HepG2 (cell line): Measurements from ENCODE around the gene SPIRE1.

Source experiments
- ATF3 ChIP-seq: sonication (generic); formaldehyde crosslinking; IDR thresholded peaks from 2 replicates; pipeline ENCODE4 v1.4.0; 2020; ENCODE audit warnings: missing genetic modification reagents
- CAMTA2 ChIP-seq: sonication (generic); formaldehyde crosslinking; IDR thresholded peaks from 2 replicates; pipeline ENCODE4 v1.4.0; 2020; ENCODE audit warnings: mild to moderate bottlenecking, missing genetic modification reagents, borderline replicate concordance
- CREM ChIP-seq, 2 experiments: sonication (generic) in 1 of 2; formaldehyde crosslinking in 1 of 2; IDR thresholded peaks; 2 replicates each; pipeline versions ENCODE4 v1.4.0 to v1.6.1; 2016 to 2020; ENCODE audit warnings: antibody characterized with exemption in 1 of 2, mild to moderate bottlenecking in 1 of 2, missing genetic modification reagents in 1 of 2
- DNMT1 ChIP-seq: sonication (generic); formaldehyde crosslinking; IDR thresholded peaks from 2 replicates; pipeline ENCODE4 v1.5.1; 2020; ENCODE audit warnings: mild to moderate bottlenecking, missing genetic modification reagents
- GABPA ChIP-seq, 2 experiments: IDR thresholded peaks; 2 replicates each; pipeline ENCODE4 v1.6.1; 2011 to 2016; ENCODE audit warnings: low read depth in 2 of 2, low read length in 1 of 2, missing biosample characterization in 1 of 2, missing genetic modification characterization in 1 of 2
- KAT2B ChIP-seq: fragments of 150-350 bp; IDR thresholded peaks from 2 replicates; pipeline ENCODE4 v1.6.1; 2014; ENCODE audit warnings: low read depth, low read length, borderline replicate concordance
- KMT2B ChIP-seq: IDR thresholded peaks from 2 replicates; pipeline ENCODE4 v1.6.1; 2016; ENCODE audit warnings: missing genetic modification reagents, missing compliant biosample characterization
- POLR2A ChIP-seq, 2 experiments: IDR thresholded peaks; 2 replicates each; pipeline ENCODE4 v1.6.1; 2011; ENCODE audit warnings: low read depth in 2 of 2, low read length in 2 of 2, mild to moderate bottlenecking in 1 of 2, moderate library complexity in 1 of 2; ENCODE audit not compliant: insufficient read depth in 1 of 2
- SUZ12 ChIP-seq: fragments of 150-350 bp; IDR thresholded peaks from 2 replicates; pipeline ENCODE4 v1.6.1; 2014; ENCODE audit warnings: low read depth, low read length
- TAF1 ChIP-seq: sonication (generic); formaldehyde crosslinking; IDR thresholded peaks from 2 replicates; pipeline ENCODE4 v1.4.0; 2020; ENCODE audit warnings: missing genetic modification reagents
- ZNF143 ChIP-seq: sonication (generic); formaldehyde crosslinking; IDR thresholded peaks from 2 replicates; pipeline ENCODE4 v1.4.0; 2020; ENCODE audit warnings: missing genetic modification reagents
- ZNF274 ChIP-seq: sonication (generic); formaldehyde crosslinking; IDR thresholded peaks from 2 replicates; pipeline ENCODE4 v1.5.1; 2020; ENCODE audit warnings: mild to moderate bottlenecking, missing genetic modification reagents
- ZNF629 ChIP-seq: sonication (generic); formaldehyde crosslinking; conservative IDR thresholded peaks from 2 replicates; pipeline ENCODE4 v1.5.0; 2020; ENCODE audit warnings: missing genetic modification reagents

- no peak for TF ChIP-seq KMT2B (CRISPR knock-in tag)
- TF ChIP-seq ZNF629 (CRISPR knock-in tag) = no peak
- no peak for TF ChIP-seq SUZ12
- TF ChIP-seq ZNF274 (CRISPR knock-in tag) = no peak
- no peak for TF ChIP-seq ATF3 (CRISPR knock-in tag)
- no peak for TF ChIP-seq GABPA (IDR thresholded peaks at IDR 0.05; ENCODE audit: low read depth, low read length)
- TF ChIP-seq GABPA (CRISPR knock-in tag; IDR thresholded peaks at IDR 0.05; ENCODE audit: low read depth) = no peak
- no peak for TF ChIP-seq CREM (IDR thresholded peaks at IDR 0.05)
- no peak for TF ChIP-seq CREM (CRISPR knock-in tag; IDR thresholded peaks at IDR 0.05)
- no peak for TF ChIP-seq CAMTA2 (CRISPR knock-in tag)
- no peak for TF ChIP-seq KAT2B
- no peak for TF ChIP-seq ZNF143 (CRISPR knock-in tag)
- TF ChIP-seq POLR2A (IDR thresholded peaks at IDR 0.05; ENCODE audit: insufficient read depth in 1 of 2, low read depth in 2 of 2, low read length in 2 of 2) = no peak
- no peak for TF ChIP-seq DNMT1 (CRISPR knock-in tag)
- TF ChIP-seq TAF1 (CRISPR knock-in tag) = no peak
These were observed 179.4 kb downstream of the SPIRE1 start for GRCh38 chr18:12478269-12479047.
